ENCODE measurements around the gene ATP2B2.

The ATP2B2 gene

GRCh38 chr3:10311710-10312109, 193.7 kb downstream of the ATP2B2 start (continued):
- no peak for TF ChIP-seq CREB5 (CRISPR knock-in tag; IDR thresholded peaks at IDR 0.05; ENCODE audit: low read depth)
- no peak for TF ChIP-seq ZFP30 (CRISPR knock-in tag; IDR thresholded peaks at IDR 0.05)
- no peak for TF ChIP-seq POU6F1 (CRISPR knock-in tag; IDR thresholded peaks at IDR 0.05; ENCODE audit: borderline replicate concordance, low read depth)
- no peak for TF ChIP-seq ESRRG (CRISPR knock-in tag; IDR thresholded peaks at IDR 0.05)

DNA sequence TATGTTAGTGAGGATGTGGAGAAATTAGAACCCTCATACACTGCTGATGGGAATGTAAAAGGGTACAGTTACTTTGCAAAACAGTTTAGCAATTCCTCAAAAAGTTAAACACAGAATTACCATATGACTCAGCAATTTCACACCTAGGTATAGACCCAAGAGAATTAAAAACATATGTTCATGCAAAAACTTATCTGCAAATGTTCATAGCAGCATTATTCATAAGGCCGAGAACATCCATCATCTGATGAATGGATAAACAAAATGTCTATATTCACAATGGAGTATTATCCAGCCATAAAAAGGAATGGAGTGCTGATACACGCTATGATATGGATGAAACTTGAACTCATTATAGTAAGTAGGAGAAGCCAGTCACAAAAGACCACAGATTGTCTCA, 194.8 kb downstream of the ATP2B2 start:
- ATAC-seq = peak; percentile 25; the same call in 2 of the 3 replicates
- TF ChIP-seq ISL1 (CRISPR knock-in tag; IDR thresholded peaks at IDR 0.05) = no peak
- TF ChIP-seq ZFP3 (CRISPR knock-in tag; IDR thresholded peaks at IDR 0.05) = no peak
- TF ChIP-seq PATZ1 (CRISPR knock-in tag; IDR thresholded peaks at IDR 0.05; ENCODE audit: borderline replicate concordance) = no peak
- no peak for TF ChIP-seq TOX (CRISPR knock-in tag; IDR thresholded peaks at IDR 0.05; ENCODE audit: borderline replicate concordance)
- TF ChIP-seq ARNTL (CRISPR knock-in tag; IDR thresholded peaks at IDR 0.05; ENCODE audit: borderline replicate concordance, low read depth) = no peak
- no peak for TF ChIP-seq CSRNP3 (CRISPR knock-in tag; IDR thresholded peaks at IDR 0.05)
- TF ChIP-seq PPARA (CRISPR knock-in tag; IDR thresholded peaks at IDR 0.05; ENCODE audit: borderline replicate concordance) = no peak
- no peak for TF ChIP-seq ZNF565 (CRISPR knock-in tag; conservative IDR thresholded peaks at IDR 0.05; ENCODE audit: low read depth)
- no peak for TF ChIP-seq RARB (CRISPR knock-in tag; IDR thresholded peaks at IDR 0.05)

DNA sequence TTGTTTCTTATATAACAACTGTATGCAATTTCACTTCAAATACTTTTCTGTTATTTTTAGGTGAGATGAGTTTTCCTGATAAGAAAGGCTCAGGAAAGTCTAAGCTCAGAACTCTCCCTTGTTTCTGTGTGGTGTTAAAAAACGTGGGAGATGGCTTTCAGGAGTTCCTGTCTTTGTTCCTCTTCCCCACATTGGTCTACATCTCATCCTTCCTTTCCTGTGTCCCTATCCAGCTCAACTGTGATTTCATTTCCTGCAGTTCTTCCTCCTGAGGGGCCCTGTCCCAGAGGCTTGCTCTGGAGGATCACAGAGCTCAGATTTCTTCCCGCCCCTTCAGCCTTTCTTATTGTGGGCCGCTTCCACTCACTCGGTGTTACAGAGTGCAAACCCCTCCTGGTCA, 195.7 kb downstream of the ATP2B2 start:
- TF ChIP-seq SNAI2 (CRISPR knock-in tag; IDR thresholded peaks at IDR 0.05) (no peak), POU6F1 (CRISPR knock-in tag; IDR thresholded peaks at IDR 0.05; ENCODE audit: borderline replicate concordance, low read depth) (no peak), ISL1 (CRISPR knock-in tag; IDR thresholded peaks at IDR 0.05) (no peak)

DNA sequence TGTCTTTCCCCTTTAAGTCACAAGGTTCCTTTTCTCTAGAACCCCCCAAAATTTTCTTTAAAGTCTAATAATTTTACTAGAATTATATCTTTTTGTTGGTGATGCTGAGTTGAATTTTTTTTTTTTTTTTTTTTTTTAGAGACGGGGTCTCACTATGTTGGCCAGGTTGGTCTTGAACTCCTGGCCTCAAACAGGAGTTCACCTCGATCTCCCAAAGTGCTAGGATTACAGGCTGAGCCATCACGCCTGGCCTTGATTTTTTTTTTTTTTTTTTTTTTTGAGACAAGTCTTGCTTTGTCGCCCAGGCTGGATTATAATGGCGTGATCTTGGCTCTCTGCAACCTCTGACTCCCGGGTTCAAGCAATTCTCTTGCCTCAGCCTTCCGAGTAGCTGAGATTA, 196.7 kb downstream of the ATP2B2 start:
- TF ChIP-seq ZNF565 (CRISPR knock-in tag; conservative IDR thresholded peaks at IDR 0.05; ENCODE audit: low read depth) = no peak
- TF ChIP-seq ZFP30 (CRISPR knock-in tag; IDR thresholded peaks at IDR 0.05) = no peak
- TF ChIP-seq TOX (CRISPR knock-in tag; IDR thresholded peaks at IDR 0.05; ENCODE audit: borderline replicate concordance) = no peak
- no peak for TF ChIP-seq ZC3H10 (CRISPR knock-in tag; IDR thresholded peaks at IDR 0.05)
- TF ChIP-seq ESRRG (CRISPR knock-in tag; IDR thresholded peaks at IDR 0.05) = no peak
- no peak for TF ChIP-seq PATZ1 (CRISPR knock-in tag; IDR thresholded peaks at IDR 0.05; ENCODE audit: borderline replicate concordance)
- no peak for TF ChIP-seq TCF4 (CRISPR knock-in tag; IDR thresholded peaks at IDR 0.05; ENCODE audit: borderline replicate concordance)
- no peak for TF ChIP-seq SNAI2 (CRISPR knock-in tag; IDR thresholded peaks at IDR 0.05)
- no peak for TF ChIP-seq CREB5 (CRISPR knock-in tag; IDR thresholded peaks at IDR 0.05; ENCODE audit: low read depth)
- TF ChIP-seq CSDC2 (CRISPR knock-in tag; IDR thresholded peaks at IDR 0.05) = no peak
- ATAC-seq = no peak

More for the DNA sequence above, 195.7 kb downstream of the ATP2B2 start:
- ATAC-seq = no peak

Data from SK-N-SH treated with all-trans-retinoic acid at 6 μM for 48 hours (cell line).